Left lung (tissue), 10 donors: ENCODE measurements around the gene ACACA. TPM values are rescaled to one million over a fixed set of nuclear protein-coding genes. Genes with fewer than 3 reads are reported as not detected.

Experiments used
- ATAC-seq: fragments of 200-7000 bp; cut with Tn5 transposase; one replicate; pipeline ENCODE4 v1.9.1; 2020; ENCODE audit warnings: moderate library complexity
- DNase-seq, 4 donors: peaks; one replicate each; pipeline ENCODE4 v3.0.0-alpha.2; 2013 to 2020
- H3K27ac ChIP-seq, 2 donors: fragments of 200-600 bp; sonication (generic) in 1 of 2; one replicate each; pipeline versions ENCODE4 v1.5.0 to v1.8.0; 2020 to 2021
- H3K27me3 ChIP-seq, 2 donors: fragments of 200-600 bp; sonication (generic) in 1 of 2; one replicate each; pipeline versions ENCODE4 v1.5.0 to v1.8.0; 2020 to 2021
- H3K36me3 ChIP-seq, 2 donors: fragments of 200-600 bp; sonication (generic) in 1 of 2; one replicate each; pipeline versions ENCODE4 v1.5.0 to v1.8.0; 2020 to 2021
- H3K4me1 ChIP-seq, 2 donors: fragments of 200-600 bp; one replicate each; pipeline ENCODE4 v1.8.0; 2021
- H3K4me3 ChIP-seq, 2 donors: fragments of 200-600 bp; sonication (generic) in 1 of 2; one replicate each; pipeline versions ENCODE4 v1.5.0 to v1.8.0; 2020 to 2021; ENCODE audit warnings: mild to moderate bottlenecking in 1 of 2
- H3K9me3 ChIP-seq, 2 donors: fragments of 200-600 bp; sonication (generic) in 1 of 2; one replicate each; pipeline versions ENCODE4 v1.5.0 to v1.8.0; 2020 to 2021
- intact Hi-C, 2 donors: fragments of 100-400 bp; cut with DNase I; formaldehyde crosslinking; loops; one replicate each; pipeline versions ENCODE4 v1.11.2 to v1.14.2; 2022
- polyA plus RNA-seq, 6 donors: library from polyadenylated mRNA; unstranded; fragments of 120-200 nt; gene quantifications; one replicate each; pipeline ENCODE4 v1.2.1, GENCODE V29; 2013; ENCODE audit not compliant: insufficient read length in 6 of 6
- total RNA-seq, 2 donors: library from RNA; stranded (reverse); fragmentation: NEBNext Ultra II Directional; extraction: Animal tissue kit (Norgen Biotek cat#: 25700); gene quantifications; one replicate each; pipeline ENCODE4 v1.2.1, GENCODE V29; 2021
- TF ChIP-seq, protein P1 (sequence below), 2 donors: fragments of 200-600 bp; sonication (generic) in 1 of 2; IDR thresholded peaks; one replicate each; pipeline versions ENCODE4 v1.5.0 to v1.8.0; 2021; ENCODE audit warnings: antibody characterized with exemption in 2 of 2
- donor health status: DM: no; HTN: yes; CAD: no.
- donor health status: DM: no; HTN: no; CAD: no.

Gene ACACA
- total and polyA plus RNA-seq, 8 donors: 43.6 to 128 (median 53.3) TPM

- no peak overlapping the region for H3K4me3 ChIP-seq
- intact Hi-C loops: no loop called here
- DNase-seq (no peak), ATAC-seq (no peak)
- peaks cover 0 to 23% of the 10 kb centered on the region in 2 donors for H3K4me1 ChIP-seq
- TF ChIP-seq, protein P1, sequence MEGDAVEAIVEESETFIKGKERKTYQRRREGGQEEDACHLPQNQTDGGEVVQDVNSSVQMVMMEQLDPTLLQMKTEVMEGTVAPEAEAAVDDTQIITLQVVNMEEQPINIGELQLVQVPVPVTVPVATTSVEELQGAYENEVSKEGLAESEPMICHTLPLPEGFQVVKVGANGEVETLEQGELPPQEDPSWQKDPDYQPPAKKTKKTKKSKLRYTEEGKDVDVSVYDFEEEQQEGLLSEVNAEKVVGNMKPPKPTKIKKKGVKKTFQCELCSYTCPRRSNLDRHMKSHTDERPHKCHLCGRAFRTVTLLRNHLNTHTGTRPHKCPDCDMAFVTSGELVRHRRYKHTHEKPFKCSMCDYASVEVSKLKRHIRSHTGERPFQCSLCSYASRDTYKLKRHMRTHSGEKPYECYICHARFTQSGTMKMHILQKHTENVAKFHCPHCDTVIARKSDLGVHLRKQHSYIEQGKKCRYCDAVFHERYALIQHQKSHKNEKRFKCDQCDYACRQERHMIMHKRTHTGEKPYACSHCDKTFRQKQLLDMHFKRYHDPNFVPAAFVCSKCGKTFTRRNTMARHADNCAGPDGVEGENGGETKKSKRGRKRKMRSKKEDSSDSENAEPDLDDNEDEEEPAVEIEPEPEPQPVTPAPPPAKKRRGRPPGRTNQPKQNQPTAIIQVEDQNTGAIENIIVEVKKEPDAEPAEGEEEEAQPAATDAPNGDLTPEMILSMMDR (IDR thresholded peaks at IDR 0.05): no peak
- H3K27me3 ChIP-seq: no peaks in the 10 kb centered on the region
- H3K27ac ChIP-seq: no peak overlapping the region
- no peaks in the 10 kb centered on the region for H3K9me3 ChIP-seq
- peaks cover 0 to 84% of the 10 kb centered on the region in 2 donors for H3K36me3 ChIP-seq
Observed at GRCh38 chr17:37088913-37089312, 317.7 kb downstream of the ACACA start.

DNA sequence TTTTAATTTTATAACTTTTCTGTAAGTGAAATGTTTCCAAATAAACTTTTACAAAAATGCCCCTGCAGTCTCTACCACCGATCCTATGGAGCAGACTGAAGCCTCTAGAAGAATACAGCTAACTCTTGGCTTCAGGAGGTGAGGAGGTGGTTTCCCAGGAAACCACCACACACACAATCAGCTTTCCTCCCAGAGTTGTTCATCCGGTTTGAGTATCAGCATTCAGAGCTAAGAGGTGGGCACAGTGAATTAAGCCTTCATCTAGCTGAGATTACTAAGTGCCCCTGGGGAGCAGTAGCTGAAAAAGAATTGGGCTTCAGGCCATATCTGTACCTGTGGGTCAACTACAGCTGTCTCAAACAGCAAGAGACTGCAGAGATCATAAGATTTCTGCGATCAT is 318.2 kb downstream of the ACACA start:
- TF ChIP-seq, protein P1 (IDR thresholded peaks at IDR 0.05): no peak
- peaks cover 0 to 23% of the 10 kb centered on the region in 2 donors for H3K4me1 ChIP-seq
- ATAC-seq: peak; percentile 38
- H3K9me3 ChIP-seq: no peaks in the 10 kb centered on the region
- H3K36me3 ChIP-seq: peaks cover 0 to 80% of the 10 kb centered on the region in 2 donors
- H3K4me3 ChIP-seq: no peak overlapping the region
- no peak overlapping the region for H3K27ac ChIP-seq
- intact Hi-C loops: no loop called here
- peak in 1 of 4 donors; percentile 81 for DNase-seq
- H3K27me3 ChIP-seq: no peaks in the 10 kb centered on the region

DNA sequence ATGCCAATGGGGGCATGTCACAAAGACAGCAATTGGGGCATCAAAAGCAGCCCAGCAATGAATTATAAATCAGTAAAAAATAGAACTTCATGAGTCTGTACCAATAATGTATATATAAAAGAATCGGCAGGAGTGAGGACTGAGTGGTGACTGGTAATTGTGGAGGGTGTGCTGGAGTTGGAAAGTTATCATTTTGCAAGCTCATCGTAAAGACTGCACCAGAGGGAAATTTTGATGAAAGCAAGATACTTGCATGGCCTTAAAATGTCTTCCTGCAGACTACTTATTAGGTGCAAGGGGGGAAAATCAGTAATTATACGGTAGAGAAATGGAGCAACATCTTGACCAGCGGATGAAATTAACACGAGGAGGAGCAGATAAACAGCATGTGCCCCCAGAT is 319.0 kb downstream of the ACACA start:
- Histone ChIP-seq H3K4me3 (no peak overlapping the region), H3K27ac (no peak overlapping the region), H3K4me1 (peaks cover 0 to 23% of the 10 kb centered on the region in 2 donors), H3K9me3 (no peaks in the 10 kb centered on the region), H3K36me3 (peaks cover 0 to 72% of the 10 kb centered on the region in 2 donors), H3K27me3 (no peaks in the 10 kb centered on the region)
- intact Hi-C loops: no loop called here
- no peak for DNase-seq
- no peak for ATAC-seq
- TF ChIP-seq, protein P1 (IDR thresholded peaks at IDR 0.05): no peak

GRCh38 chr17:37086948-37087347 is 319.7 kb downstream of the ACACA start:
- H3K27me3 ChIP-seq: no peaks in the 10 kb centered on the region
- TF ChIP-seq, protein P1 (IDR thresholded peaks at IDR 0.05): no peak
- DNase-seq (no peak), ATAC-seq (no peak)
- no peak overlapping the region for H3K4me3 ChIP-seq
- intact Hi-C loops: no loop called here
- H3K9me3 ChIP-seq: no peaks in the 10 kb centered on the region
- peaks cover 0 to 67% of the 10 kb centered on the region in 2 donors for H3K36me3 ChIP-seq
- no peak overlapping the region for H3K27ac ChIP-seq
- H3K4me1 ChIP-seq: peaks cover 0 to 23% of the 10 kb centered on the region in 2 donors

DNA sequence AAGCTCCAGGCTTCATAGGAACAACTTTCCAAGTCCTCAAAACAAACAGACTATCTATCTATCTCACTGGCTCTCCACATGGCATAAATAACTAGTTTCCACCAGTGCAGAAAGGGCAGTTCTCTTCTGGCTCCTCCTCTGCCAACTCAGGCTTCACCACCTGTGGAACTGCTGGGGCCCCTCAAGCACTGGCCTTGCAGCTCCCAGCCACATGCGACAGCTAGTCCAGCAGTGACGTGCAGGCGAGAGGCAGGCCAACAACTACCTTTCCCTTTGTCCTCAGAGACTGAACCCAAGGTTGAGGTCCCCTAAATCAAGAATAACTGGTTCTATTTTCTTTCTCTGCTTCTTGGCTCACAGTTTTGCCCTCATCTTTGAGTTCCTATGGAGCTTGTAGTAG is 320.3 kb downstream of the ACACA start:
- Histone ChIP-seq H3K4me3 (no peak overlapping the region), H3K36me3 (peaks cover 0 to 61% of the 10 kb centered on the region in 2 donors), H3K27ac (no peak overlapping the region), H3K4me1 (peaks cover 0 to 23% of the 10 kb centered on the region in 2 donors), H3K27me3 (no peaks in the 10 kb centered on the region), H3K9me3 (no peaks in the 10 kb centered on the region)
- ATAC-seq: no peak
- DNase-seq: peak in 1 of 4 donors; percentile 61
- TF ChIP-seq, protein P1 (IDR thresholded peaks at IDR 0.05): no peak
- intact Hi-C loops: no loop called here
